Skeletal muscle cell (primary cell): ENCODE measurements around the gene PRDX1.
"Not testable (repeated sequence)": the region's sequence is repeated elsewhere in the genome, so short reads cannot be mapped to it uniquely, and the experiment has no call there.

Experiments used
- DNase-seq: peaks from one replicate; pipeline ENCODE4 v3.0.0-alpha.2; 2010; ENCODE audit warnings: low read depth
- H3K4me3 ChIP-seq: 2 replicates; pipeline ENCODE4 v1.5.1; 2011; ENCODE audit warnings: low read depth, mild to moderate bottlenecking, control low read depth, low read length, moderate library complexity

The PRDX1 gene

GRCh38 chr1:45541193-45541592 is 19.5 kb upstream of the PRDX1 start:
- DNase-seq, result no peak

GRCh38 chr1:45536886-45537285 is 15.2 kb upstream of the PRDX1 start:
- H3K4me3 ChIP-seq, result no peak overlapping the region
- DNase-seq, result no peak

More at GRCh38 chr1:45541193-45541592, 19.5 kb upstream of the PRDX1 start:
- H3K4me3 ChIP-seq, result no peak overlapping the region

- no peak for DNase-seq
- H3K4me3 ChIP-seq, result no peak overlapping the region
These were observed 14.5 kb upstream of the PRDX1 start for GRCh38 chr1:45535988-45536766.

DNA sequence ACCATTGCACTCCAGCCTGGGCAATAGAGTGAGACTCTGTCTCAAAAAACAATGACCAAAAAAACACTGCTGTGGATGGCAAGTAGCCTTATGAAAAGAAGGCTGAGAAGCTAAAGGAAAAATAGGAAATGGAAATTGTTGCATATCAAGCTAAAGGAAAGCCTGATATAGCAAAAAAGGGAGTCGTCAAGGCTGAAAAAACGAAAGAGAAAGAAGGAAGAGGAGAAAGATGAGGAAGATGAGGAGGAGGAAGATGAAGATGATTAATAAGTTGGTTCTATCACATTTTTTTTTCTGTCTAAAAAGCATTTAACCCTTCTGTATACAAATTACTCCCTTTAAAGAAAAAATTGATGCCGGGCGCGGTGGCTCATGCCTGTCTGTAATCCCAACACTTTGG is 10.2 kb upstream of the PRDX1 start:
- no peak overlapping the region for H3K4me3 ChIP-seq
- DNase-seq, result no peak

- H3K4me3 ChIP-seq, result no peak overlapping the region
- DNase-seq, result no peak
These were observed 9.0 kb upstream of the PRDX1 start for GRCh38 chr1:45530632-45531135.

GRCh38 chr1:45526135-45526644 is 4.5 kb upstream of the PRDX1 start:
- DNase-seq, result no peak
- H3K4me3 ChIP-seq, result no peak overlapping the region

- not testable (repeated sequence) for H3K4me3 ChIP-seq, DNase-seq
These were observed 2.3 kb upstream of the PRDX1 start for GRCh38 chr1:45523975-45524374.

DNA sequence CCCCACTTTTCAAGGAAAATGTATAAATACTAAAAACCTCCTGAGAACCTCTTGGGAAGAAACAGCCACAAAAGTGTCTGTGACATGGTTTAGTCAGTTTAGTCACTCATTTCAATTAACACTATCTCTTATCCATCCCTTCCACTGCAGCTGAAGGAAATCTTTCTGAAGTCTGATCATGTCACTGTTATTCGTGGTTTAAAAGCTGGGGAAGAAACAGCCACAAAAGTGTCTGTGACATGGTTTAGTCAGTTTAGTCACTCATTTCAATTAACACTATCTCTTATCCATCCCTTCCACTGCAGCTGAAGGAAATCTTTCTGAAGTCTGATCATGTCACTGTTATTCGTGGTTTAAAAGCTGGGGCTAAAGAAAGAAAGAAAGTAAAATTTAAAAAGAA is 1.8 kb upstream of the PRDX1 start:
- DNase-seq, result not testable (repeated sequence)

DNA sequence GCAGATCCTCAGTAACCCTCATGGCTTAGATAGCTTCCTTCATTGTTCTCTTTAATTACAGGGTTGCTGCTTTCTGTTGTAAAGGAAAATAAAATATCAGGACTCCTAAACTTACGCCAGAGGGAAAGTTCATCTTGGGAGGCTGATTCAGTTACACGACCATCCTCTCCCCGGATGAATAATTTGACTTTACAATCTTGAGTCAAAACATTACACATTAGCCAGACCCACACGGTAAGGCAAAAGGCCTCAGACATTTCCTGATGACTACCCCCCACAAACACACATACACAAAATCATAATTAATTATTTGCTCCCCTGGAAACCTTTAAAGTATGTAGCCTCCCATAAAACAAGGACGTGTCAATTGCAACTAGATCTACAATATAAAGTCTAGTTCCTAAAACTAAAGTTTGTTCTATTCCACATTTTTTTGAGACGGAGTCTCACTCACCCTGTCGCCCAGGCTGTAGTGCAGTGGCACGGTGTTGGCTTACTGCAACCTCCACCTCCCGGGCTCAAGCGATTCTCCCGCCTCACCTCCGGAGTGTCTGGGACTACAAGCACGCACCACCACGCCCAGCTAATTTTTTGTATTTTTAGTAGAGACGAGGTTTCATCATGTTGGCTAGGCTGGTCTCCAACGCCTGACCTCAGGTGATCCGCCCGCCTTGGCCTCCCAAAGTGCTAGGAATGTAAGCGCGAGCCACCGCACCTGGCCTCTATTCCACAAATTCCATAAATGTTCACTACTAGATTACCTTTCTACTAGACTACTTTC is 830 bp upstream of the PRDX1 start:
- H3K4me3 ChIP-seq, result peak overlapping the region; percentile 97
- no peak for DNase-seq

More for the DNA sequence above, 1.8 kb upstream of the PRDX1 start:
- not testable (repeated sequence) for H3K4me3 ChIP-seq

DNA sequence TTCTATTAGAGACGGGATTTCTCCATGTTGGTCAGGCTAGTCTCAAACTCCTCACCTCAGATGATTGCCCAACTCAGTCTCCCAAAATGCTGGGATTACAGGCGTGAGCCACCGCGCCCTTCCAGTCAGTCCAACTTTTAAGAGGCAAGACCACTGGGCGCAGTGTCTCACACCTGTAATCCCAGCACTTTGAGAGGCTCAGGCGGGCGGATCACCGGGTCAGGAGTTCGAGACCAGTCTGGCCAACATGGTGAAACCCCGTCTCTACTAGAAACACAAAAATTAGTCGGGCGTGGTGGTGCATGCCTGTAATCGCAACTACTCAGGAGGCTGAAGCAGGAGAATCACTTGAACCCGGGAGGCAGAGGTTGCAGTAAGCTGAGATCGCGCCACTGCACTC is 1.9 kb downstream of the PRDX1 start:
- not testable (repeated sequence) for DNase-seq
- H3K4me3 ChIP-seq, result peak overlapping the region; percentile 0

- peak overlapping the region; percentile 0 for H3K4me3 ChIP-seq
- DNase-seq, result no peak
These were observed 2.8 kb downstream of the PRDX1 start for GRCh38 chr1:45518910-45519309.

DNA sequence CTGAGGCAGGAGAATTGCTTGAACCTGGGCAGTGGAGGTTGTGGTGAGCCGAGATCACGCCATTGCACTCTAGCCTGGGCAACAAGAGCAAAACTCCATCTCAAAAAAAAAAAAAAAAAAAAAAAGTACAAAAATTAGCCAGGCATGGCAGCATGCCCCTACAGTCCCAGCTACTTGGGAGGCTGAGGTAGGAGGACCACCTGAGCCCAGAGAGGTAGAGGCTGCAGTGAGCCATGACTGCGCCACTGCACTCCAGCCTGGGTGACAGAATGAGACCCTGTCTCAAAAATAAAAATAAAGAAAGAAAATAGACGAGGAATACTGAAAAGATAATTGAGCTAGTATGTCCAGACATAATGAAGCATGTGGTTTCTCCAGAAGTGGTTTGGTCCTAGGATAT is 3.3 kb downstream of the PRDX1 start:
- H3K4me3 ChIP-seq, DNase-seq: not testable (repeated sequence)

GRCh38 chr1:45516465-45516864 is 5.2 kb downstream of the PRDX1 start:
- no peak for DNase-seq
- no peak overlapping the region for H3K4me3 ChIP-seq

- DNase-seq, result no peak
- no peak overlapping the region for H3K4me3 ChIP-seq
These were observed 5.6 kb downstream of the PRDX1 start for GRCh38 chr1:45516036-45516435.

- not testable (repeated sequence) for H3K4me3 ChIP-seq, DNase-seq
These were observed 8.0 kb downstream of the PRDX1 start for GRCh38 chr1:45513532-45514260.

- DNase-seq, result no peak
- H3K4me3 ChIP-seq, result no peak overlapping the region
These were observed 9.0 kb downstream of the PRDX1 start for GRCh38 chr1:45512641-45513054.

GRCh38 chr1:45510972-45511527 is 10.6 kb downstream of the PRDX1 start:
- no peak for DNase-seq
- no peak overlapping the region for H3K4me3 ChIP-seq

GRCh38 chr1:45510036-45510971 is 11.4 kb downstream of the PRDX1 start:
- no peak for DNase-seq
- H3K4me3 ChIP-seq, result no peak overlapping the region
